OCI-LY3 (cell line): Measurements from ENCODE around the gene UBALD2.
"Not testable (repeated sequence)": the region's sequence is repeated elsewhere in the genome, so short reads cannot be mapped to it uniquely, and the experiment has no call there.

Experiments
- EZH2phosphoT487 ChIP-seq: fragments of 200-600 bp; shearing (Covaris generic); IDR thresholded peaks from 2 replicates; pipeline ENCODE4 v1.6.1; 2018; ENCODE audit warnings: antibody characterized with exemption, mixed run types, low read depth
- TF ChIP-seq, protein P1 (sequence below): fragments of 200-600, 300-600 bp; sonication (generic); IDR thresholded peaks from 2 replicates; pipeline ENCODE4 v1.5.1; 2014; ENCODE audit warnings: antibody characterized with exemption, low read length, low read depth

DNA sequence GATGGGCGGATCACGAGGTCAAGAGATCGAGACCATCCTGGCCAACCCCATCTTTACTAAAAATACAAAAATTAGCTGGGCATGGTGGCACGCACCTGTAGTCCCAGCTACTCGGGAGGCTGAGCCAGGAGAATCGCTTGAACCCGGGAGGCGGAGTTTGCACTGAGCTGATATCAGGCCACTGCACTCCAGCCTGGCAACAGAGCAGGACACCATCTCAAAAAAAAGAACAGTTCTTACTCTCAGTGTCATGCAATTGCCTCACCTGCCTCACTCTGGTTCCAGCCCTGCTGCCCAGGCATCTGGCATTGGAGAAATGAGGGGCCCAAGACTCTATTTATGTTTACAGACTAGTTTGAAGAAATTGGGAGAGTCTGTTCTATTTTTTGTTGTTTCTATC, 20.4 kb upstream of the UBALD2 start:
- TF ChIP-seq, protein P1, sequence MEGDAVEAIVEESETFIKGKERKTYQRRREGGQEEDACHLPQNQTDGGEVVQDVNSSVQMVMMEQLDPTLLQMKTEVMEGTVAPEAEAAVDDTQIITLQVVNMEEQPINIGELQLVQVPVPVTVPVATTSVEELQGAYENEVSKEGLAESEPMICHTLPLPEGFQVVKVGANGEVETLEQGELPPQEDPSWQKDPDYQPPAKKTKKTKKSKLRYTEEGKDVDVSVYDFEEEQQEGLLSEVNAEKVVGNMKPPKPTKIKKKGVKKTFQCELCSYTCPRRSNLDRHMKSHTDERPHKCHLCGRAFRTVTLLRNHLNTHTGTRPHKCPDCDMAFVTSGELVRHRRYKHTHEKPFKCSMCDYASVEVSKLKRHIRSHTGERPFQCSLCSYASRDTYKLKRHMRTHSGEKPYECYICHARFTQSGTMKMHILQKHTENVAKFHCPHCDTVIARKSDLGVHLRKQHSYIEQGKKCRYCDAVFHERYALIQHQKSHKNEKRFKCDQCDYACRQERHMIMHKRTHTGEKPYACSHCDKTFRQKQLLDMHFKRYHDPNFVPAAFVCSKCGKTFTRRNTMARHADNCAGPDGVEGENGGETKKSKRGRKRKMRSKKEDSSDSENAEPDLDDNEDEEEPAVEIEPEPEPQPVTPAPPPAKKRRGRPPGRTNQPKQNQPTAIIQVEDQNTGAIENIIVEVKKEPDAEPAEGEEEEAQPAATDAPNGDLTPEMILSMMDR = not testable (repeated sequence)
- not testable (repeated sequence) for TF ChIP-seq EZH2phosphoT487
